GM21825 (cell line): ENCODE results near the gene UBE2D1.

ENCODE experiments used
- ATAC-seq: cut with Tn5 transposase; IDR thresholded peaks from one replicate; pipeline ENCODE4 v1.9.1; 2021; ENCODE audit warnings: mild to moderate bottlenecking, moderate library complexity; ENCODE audit not compliant: unreplicated experiment

Gene UBE2D1

GRCh38 chr10:58334817-58335305, at the start of gene UBE2D1:
TSS of gene UBE2D1 (plus strand) at chr10:58335006. CDS start at chr10:58335202, 196 bp downstream.
- ATAC-seq, result peak; percentile 98

DNA sequence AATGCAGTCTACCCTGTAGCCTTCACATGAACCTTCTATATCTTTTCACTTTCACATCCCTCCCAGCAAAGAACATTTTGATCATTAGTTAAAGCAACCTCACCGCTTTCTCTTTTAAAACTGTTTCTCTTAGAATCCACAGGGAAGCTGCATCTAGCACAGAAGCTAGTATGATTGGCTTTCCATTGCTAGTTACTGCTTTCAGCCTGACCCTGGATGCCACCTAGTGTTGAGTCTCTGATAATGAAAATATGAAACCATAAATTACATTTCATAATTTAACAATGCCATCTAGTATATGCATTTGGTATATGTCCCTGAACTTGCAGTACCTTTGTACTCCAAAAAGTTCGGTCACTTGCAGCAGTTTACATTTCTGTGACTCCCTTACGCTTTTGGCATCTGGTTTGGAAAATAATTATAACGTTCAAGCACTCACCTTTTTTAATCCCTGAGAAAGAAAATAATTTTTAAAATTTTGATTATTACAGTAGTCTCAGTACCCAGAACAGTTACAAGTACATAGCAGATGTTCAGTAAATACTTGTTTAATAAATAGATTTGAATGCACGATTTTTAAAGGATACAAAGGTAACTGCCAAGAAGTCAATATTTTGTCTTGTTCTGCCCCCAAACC, 43.1 kb upstream of the UBE2D1 start:
- peak; percentile 89 for ATAC-seq

- ATAC-seq, result no peak
These were observed 40.8 kb upstream of the UBE2D1 start for GRCh38 chr10:58293989-58294388.

DNA sequence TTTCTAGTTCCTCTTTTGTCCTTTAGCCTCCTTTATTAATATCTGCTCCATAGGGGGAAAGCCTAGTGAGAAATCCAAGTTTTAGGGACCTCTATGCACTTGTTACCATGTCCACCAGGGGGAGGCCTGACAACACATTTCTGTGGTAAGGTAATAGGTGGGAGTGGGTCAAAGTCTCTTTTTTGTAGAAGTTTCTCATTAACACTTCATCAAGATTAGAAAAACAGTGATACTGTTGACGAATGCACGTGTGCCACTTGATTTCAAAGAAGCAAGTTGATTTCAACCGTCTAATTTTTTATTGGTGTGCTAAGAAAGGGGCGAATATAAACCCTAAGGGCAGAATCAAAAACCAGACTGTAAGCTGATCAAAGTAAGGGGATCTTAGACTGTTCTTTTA, 35.2 kb upstream of the UBE2D1 start:
- peak; percentile 95 for ATAC-seq

GRCh38 chr10:58300676-58301075, 34.1 kb upstream of the UBE2D1 start:
- no peak for ATAC-seq

- ATAC-seq, result no peak
These were observed 32.6 kb upstream of the UBE2D1 start for GRCh38 chr10:58302254-58302653.

DNA sequence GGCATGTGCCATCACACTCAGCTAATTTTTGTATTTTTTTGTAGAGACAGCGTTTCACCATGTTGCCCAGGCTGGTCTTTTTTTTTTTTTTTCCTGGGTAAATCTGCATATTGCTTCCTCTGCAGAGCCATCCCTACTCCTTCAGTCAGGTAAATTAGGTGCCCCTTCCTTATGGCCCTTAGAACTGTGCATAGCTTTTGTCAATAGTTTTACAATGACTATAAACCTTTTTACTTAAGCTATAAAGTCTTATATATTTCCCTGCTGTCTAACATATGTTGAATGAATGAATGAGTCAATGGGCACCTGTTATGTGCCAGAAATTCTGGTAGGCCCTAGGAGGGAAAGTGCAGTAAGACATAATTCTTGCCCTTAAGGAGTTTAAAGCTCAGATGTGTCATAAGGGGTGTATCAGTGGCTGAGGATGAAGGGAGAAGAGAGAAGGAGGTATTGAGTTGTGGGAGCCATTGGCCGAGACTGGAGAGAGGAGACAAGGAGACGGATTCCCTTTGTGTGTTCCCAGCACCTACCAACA, 30.6 kb upstream of the UBE2D1 start:
- ATAC-seq, result no peak

- no peak for ATAC-seq
These were observed 29.0 kb upstream of the UBE2D1 start for GRCh38 chr10:58305821-58306220.

- no peak for ATAC-seq
These were observed 27.1 kb upstream of the UBE2D1 start for GRCh38 chr10:58307676-58308075.

DNA sequence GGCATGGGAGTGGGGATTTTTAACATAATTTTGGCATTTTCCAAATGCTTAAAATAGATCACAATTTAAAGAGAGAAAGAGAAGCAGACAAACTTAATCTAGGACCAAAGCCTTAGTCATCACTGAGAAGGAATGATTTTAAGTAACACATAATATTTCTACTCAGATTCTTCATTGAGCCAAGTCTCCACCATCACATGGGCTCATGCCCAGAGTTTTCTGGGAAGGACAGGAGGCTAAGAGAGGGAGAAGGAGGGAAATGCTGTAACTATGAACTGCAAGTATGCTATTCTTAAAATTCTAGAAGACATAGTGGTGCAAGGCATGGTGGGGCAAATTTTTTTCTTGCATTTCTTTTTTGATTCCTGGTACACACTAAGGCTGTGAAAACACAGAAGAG, 23.8 kb upstream of the UBE2D1 start:
- ATAC-seq, result no peak

DNA sequence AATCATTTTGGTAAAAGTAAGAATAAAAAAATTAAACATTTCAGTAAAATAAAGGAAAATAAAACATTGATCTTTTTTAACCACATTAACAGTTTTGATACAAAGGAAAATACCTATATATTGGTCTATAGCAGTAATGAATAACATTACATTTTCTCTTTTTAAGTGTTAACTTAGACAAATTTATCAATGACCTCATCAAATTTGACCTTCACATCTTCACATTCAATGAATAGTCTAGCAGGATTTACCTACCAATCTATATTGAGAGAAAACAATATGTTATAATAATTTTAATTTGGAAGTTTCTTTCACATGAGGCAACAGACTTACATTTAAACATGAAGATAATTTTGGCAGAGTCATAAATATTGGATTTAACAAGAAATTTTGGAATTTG, 17.9 kb upstream of the UBE2D1 start:
- no peak for ATAC-seq

DNA sequence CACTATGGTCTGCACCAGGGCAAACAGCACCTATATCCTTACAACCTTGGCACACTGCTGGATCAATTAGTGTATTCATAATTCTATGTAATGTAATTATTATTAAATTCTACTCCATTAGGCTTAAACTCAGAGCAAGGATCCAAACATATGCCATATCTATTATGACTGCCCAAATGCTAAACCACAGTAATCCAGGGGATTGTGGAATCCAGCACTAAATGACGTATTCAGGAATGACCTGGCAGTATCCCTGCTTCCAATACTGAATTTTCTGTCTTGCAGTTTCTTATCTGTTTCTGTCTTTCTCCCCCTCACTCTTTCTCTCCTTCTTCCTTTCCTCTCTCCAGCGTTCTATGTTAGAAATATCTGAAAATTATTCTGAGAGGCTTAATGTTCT, 16.5 kb upstream of the UBE2D1 start:
- no peak for ATAC-seq

GRCh38 chr10:58319599-58319998, 15.2 kb upstream of the UBE2D1 start:
- no peak for ATAC-seq

DNA sequence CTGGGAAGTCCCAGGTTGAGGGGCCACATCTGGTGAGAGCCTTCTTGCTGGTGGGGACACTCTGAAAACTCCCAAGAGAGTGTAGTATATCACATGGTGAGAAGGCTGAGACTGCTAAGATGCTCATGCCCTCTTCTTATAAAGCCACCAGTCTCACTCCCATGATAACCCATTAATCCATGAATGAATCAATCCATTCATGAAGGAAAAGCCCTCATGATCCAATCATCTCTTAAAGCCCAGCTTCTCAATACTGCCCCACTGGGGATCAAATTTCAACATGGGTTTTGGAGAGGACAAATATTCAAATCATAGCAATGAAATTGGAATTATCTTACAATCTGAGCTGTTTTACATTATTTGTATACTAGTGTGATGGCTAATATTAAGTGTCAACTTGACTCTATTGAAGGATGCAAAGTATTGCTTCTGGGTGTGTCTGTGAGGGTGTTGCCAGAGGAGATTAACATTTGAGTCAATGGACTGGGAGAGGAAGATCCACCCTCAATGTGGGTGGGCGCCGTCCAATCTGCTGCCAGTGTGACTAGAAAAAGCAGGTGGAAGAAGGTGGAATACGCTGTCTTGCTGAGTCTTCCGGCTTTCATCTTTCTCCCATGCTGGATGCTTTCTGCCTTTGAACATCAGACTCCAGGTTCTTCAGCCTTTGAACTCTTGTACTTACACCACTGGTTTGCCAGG, 14.3 kb upstream of the UBE2D1 start:
- ATAC-seq, result no peak

DNA sequence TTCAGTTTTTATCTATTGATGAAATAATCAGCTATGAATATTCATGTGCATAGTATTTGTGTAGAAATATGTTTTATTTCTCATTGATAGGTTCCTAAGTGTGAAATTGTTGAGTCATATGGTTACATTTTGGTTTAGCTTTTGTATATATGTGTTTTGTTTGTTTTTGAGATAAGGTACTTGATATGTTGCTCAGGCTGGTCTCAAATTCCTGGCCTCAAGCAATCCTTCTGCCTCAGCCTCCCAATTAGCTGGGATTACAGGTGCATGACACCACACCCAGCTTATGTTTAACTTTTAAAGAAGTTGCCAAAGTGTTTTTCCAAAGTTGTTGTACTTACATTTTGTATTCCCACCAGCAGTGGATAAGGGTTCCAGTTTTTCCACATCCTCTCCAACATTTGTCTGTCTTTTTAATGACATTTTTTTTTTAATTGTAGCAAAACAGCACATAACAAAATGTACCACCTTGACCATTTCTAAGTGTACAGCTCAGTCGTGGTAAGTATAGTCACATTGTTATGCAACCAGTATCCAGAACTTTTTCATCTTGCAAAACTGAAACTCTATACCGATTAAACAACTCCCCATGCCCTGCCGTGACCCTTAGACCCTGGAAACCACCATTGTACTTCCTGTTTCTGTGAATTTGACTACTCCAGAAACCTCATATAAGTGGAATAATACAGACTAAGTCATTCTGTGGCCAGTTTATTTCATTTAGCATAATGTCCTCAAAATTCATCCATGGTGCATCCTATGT, 12.6 kb upstream of the UBE2D1 start:
- peak; percentile 82 for ATAC-seq

DNA sequence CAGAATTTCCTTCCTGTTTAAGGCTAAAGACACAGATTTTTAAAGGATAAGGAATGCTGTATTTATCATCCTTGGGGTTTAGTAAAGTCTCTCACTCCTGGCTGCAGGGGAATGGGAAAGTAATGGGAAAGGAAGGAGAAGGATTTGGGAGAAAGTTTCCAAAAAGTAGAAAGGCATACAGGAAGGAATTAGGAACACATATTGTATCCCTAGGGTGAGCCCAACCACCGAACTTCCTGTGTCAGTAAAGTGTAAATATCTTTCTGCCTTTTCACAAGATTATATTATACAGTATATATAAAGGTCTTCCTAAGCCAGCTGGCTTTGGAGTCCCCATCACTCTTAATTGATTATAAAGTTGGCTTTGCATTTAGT, 12.0 kb upstream of the UBE2D1 start:
- ATAC-seq, result no peak

GRCh38 chr10:58326967-58327381, 7.8 kb upstream of the UBE2D1 start:
- ATAC-seq, result no peak

- no peak for ATAC-seq
These were observed 6.6 kb upstream of the UBE2D1 start for GRCh38 chr10:58328233-58328632.

DNA sequence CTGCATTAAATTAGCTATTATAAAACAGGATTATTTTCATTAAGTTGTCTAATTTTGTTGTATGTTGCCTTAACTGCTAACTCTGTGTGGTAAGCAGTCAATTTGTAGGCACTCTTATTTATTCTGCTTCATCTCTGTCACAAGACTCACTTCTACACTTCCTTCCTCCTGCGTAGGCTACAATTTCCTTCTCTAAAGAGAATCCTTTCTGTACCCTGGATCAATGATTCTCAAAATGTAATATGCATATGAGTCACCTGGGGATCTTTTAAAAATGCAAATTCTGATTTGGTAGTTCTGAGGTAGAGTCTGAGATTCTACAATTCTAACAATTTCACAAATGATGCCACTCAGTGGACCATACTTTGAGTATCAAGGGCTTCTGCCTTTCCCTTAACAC, 4.4 kb upstream of the UBE2D1 start:
- ATAC-seq, result no peak

DNA sequence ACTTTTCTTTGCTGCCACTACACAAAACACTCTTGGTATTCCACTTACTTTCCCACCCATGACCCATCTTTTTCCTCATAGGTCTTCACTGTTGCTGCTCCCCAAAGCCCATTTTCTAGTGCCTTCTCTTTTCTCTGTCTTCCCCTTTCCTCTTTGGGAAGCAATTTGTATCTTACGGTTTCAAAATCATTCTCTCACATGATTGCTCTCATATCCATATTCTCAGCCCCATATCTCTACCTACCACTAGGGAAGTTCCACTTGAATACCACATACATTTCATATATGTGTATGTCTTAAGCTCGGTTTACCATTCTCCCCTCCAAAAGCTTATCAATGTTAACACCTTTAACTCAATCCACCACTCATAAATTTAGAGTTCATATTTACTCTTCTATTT, 3.2 kb upstream of the UBE2D1 start:
- ATAC-seq, result no peak

DNA sequence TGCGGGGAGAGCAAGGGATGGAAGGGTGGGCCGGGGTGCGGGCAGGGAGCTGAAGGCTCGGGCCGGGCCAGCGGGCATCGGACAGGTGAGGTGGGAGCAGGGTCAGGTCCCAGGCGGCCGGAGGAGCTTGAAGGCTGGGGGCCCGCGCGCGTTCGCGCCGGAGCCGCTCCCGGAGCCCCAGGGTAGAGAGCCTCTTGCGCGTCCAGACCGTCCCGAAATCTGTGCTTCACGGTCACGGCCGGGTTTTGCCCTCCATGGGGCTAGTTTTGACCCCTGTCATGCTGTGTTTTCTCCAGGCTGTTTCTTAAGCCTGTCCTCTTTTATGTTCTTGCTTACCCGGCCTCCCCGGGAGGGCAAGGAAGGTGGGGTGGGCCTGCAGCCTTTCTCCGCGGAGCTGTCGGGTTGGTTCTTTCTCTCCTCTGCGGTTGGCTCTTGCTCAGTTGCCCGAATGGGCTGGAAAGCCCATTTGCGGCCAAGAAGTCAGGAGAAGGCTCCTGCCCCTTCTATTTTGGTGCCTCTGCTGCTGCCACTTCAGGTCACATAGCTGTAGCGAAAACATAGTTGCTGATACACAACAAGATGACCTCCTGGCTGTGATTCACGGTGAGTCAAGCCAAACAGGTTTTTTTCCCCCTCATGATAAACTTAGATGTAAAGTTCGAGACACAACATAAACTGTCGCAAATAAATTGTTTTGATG, 650 bp downstream of the UBE2D1 start:
- peak; percentile 40 for ATAC-seq
